ENCODE data around the gene CCR5.

CCR5 gene

DNA sequence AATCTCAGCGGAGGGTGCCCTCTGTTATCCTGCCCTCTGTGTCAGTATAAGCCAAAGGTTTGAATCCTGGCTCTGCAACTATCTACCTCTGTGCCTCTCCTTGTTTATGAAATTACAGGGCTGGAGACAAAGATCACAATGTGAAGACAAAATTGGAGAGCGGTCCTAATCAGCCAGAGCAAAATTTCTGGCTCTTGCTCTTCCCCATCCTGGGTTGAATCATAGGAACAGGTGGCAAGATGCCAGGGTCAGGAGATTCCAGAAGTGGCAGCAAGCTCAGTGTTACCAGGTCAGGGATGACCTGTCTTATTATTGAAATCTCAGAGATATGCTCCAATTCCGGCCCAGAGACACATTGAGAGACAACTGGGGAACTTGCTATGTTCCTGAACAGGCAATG is 19.1 kb upstream of the CCR5 start:
- Histone ChIP-seq H3K4me1 (ENCODE audit: low read depth, poor library complexity, severe bottlenecking) (peaks cover 67% of the 10 kb centered on the region), H2AFZ (ENCODE audit: low read depth) (no peak overlapping the region), H3K9ac (no peak overlapping the region), H3K27ac (peak overlapping the region; percentile 80; the same call in 1 of the 2 replicates), H3K4me3 (IDR thresholded peaks at IDR 0.05; ENCODE audit: insufficient read depth, low read depth, low read length) (no peak overlapping the region), H3K4me2 (peak overlapping the region; percentile 92; the same call in 1 of the 2 replicates), H3K36me3 (ENCODE audit: insufficient read depth) (no peaks in the 10 kb centered on the region), H4K20me1 (ENCODE audit: insufficient read depth) (no peaks in the 10 kb centered on the region), H3K79me2 (ENCODE audit: insufficient read depth, low read depth) (no peaks in the 10 kb centered on the region), H3K27me3 (ENCODE audit: insufficient read depth, low read depth) (no peaks in the 10 kb centered on the region)
- TF ChIP-seq, protein P1, sequence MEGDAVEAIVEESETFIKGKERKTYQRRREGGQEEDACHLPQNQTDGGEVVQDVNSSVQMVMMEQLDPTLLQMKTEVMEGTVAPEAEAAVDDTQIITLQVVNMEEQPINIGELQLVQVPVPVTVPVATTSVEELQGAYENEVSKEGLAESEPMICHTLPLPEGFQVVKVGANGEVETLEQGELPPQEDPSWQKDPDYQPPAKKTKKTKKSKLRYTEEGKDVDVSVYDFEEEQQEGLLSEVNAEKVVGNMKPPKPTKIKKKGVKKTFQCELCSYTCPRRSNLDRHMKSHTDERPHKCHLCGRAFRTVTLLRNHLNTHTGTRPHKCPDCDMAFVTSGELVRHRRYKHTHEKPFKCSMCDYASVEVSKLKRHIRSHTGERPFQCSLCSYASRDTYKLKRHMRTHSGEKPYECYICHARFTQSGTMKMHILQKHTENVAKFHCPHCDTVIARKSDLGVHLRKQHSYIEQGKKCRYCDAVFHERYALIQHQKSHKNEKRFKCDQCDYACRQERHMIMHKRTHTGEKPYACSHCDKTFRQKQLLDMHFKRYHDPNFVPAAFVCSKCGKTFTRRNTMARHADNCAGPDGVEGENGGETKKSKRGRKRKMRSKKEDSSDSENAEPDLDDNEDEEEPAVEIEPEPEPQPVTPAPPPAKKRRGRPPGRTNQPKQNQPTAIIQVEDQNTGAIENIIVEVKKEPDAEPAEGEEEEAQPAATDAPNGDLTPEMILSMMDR (conservative IDR thresholded peaks at IDR 0.05; ENCODE audit: low read depth, low read length) = no peak

GRCh38 chr3:46353090-46353489 is 17.7 kb upstream of the CCR5 start:
- Histone ChIP-seq H3K4me2 (no peak overlapping the region), H3K79me2 (ENCODE audit: insufficient read depth, low read depth) (no peaks in the 10 kb centered on the region), H3K27ac (no peak overlapping the region), H4K20me1 (ENCODE audit: insufficient read depth) (no peaks in the 10 kb centered on the region), H3K36me3 (ENCODE audit: insufficient read depth) (no peaks in the 10 kb centered on the region), H3K9ac (no peak overlapping the region), H2AFZ (ENCODE audit: low read depth) (no peak overlapping the region), H3K4me3 (IDR thresholded peaks at IDR 0.05; ENCODE audit: insufficient read depth, low read depth, low read length) (no peak overlapping the region), H3K4me1 (ENCODE audit: low read depth, poor library complexity, severe bottlenecking) (peaks cover 59% of the 10 kb centered on the region), H3K27me3 (ENCODE audit: insufficient read depth, low read depth) (no peaks in the 10 kb centered on the region)
- TF ChIP-seq, protein P1 (conservative IDR thresholded peaks at IDR 0.05; ENCODE audit: low read depth, low read length) = no peak

- Histone ChIP-seq H2AFZ (ENCODE audit: low read depth) (no peak within 1 kb of the TSS), H3K79me2 (ENCODE audit: insufficient read depth, low read depth) (no peaks in the 10 kb centered on the region), H3K27ac (no peak within 1 kb of the TSS), H3K36me3 (ENCODE audit: insufficient read depth) (no peaks in the 10 kb centered on the region), H3K9ac (no peak within 1 kb of the TSS), H3K4me1 (ENCODE audit: low read depth, poor library complexity, severe bottlenecking) (peaks cover 51% of the 10 kb centered on the region), H3K27me3 (ENCODE audit: insufficient read depth, low read depth) (no peaks in the 10 kb centered on the region), H3K4me2 (no peak within 1 kb of the TSS), H4K20me1 (ENCODE audit: insufficient read depth) (no peaks in the 10 kb centered on the region), H3K4me3 (IDR thresholded peaks at IDR 0.05; ENCODE audit: insufficient read depth, low read depth, low read length) (no peak within 1 kb of the TSS)
- TF ChIP-seq, protein P1 (conservative IDR thresholded peaks at IDR 0.05; ENCODE audit: low read depth, low read length) = no peak
Observed at GRCh38 chr3:46353647-46354410, 16.9 kb upstream of the CCR5 start, which contains the start of gene CCR2. Gene CCR2, plus strand, starts transcription at chr3:46354111. Its CDS starts 3,417 bp downstream, at chr3:46357528.

DNA sequence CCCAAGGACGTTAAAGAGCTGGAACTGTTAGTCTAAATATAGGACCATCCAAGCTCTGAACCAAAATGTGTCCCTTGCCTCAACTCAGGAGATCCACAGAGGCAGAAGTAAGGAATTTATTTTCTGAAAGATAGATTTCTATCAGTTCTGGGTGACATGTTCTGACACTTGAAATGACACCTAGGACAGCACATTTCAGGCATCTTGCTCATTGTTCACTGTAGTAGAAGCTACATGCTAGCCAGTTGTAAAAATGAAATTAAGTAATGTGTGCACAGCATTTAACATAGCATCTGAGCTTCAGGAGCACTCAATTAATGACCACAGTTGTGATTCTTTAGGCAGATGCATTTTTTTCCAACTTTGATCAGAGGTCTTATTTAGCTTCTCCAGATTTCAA is 16.3 kb upstream of the CCR5 start:
- H3K4me3 ChIP-seq (IDR thresholded peaks at IDR 0.05; ENCODE audit: insufficient read depth, low read depth, low read length) = no peak overlapping the region
- no peaks in the 10 kb centered on the region for H3K79me2 ChIP-seq (ENCODE audit: insufficient read depth, low read depth)
- no peaks in the 10 kb centered on the region for H3K27me3 ChIP-seq (ENCODE audit: insufficient read depth, low read depth)
- H3K4me2 ChIP-seq = no peak overlapping the region
- H4K20me1 ChIP-seq (ENCODE audit: insufficient read depth) = no peaks in the 10 kb centered on the region
- H3K27ac ChIP-seq = no peak overlapping the region
- no peak overlapping the region for H3K9ac ChIP-seq
- peaks cover 45% of the 10 kb centered on the region for H3K4me1 ChIP-seq (ENCODE audit: low read depth, poor library complexity, severe bottlenecking)
- no peaks in the 10 kb centered on the region for H3K36me3 ChIP-seq (ENCODE audit: insufficient read depth)
- TF ChIP-seq, protein P1 (conservative IDR thresholded peaks at IDR 0.05; ENCODE audit: low read depth, low read length) = no peak
- H2AFZ ChIP-seq (ENCODE audit: low read depth) = no peak overlapping the region
